Mucosa of rectum (tissue), 2 donors: Measurements from ENCODE around the gene CD3D.
A peak's percentile ranks its signal among the peaks of the same experiment; 100 is the strongest.
"Not testable (repeated sequence)": the region's sequence is repeated elsewhere in the genome, so short reads cannot be mapped to it uniquely, and the experiment has no call there.

ENCODE experiments used
- H3K27ac ChIP-seq, 2 donors: one replicate each; pipeline ENCODE4 v1.7.0; 2013; ENCODE audit warnings: inconsistent platforms in 2 of 2, low read depth in 2 of 2, low read length in 2 of 2
- H3K27me3 ChIP-seq, 2 donors: one replicate each; pipeline ENCODE4 v1.7.0; 2013; ENCODE audit warnings: low read length in 2 of 2; ENCODE audit not compliant: control insufficient read depth in 2 of 2, insufficient read depth in 2 of 2
- H3K36me3 ChIP-seq, 2 donors: one replicate each; pipeline ENCODE4 v1.7.0; 2013; ENCODE audit warnings: low read length in 2 of 2; ENCODE audit not compliant: control insufficient read depth in 2 of 2, insufficient read depth in 2 of 2
- H3K4me1 ChIP-seq, 2 donors: one replicate each; pipeline ENCODE4 v1.7.0; 2013; ENCODE audit warnings: low read length in 2 of 2, mild to moderate bottlenecking in 1 of 2; ENCODE audit not compliant: control insufficient read depth in 2 of 2, insufficient read depth in 2 of 2
- H3K4me3 ChIP-seq, 2 donors: one replicate each; pipeline ENCODE4 v1.7.0; 2013; ENCODE audit warnings: low read length in 2 of 2
- H3K9ac ChIP-seq, 2 donors: one replicate each; pipeline ENCODE4 v1.7.0; 2013; ENCODE audit warnings: low read length in 2 of 2, low read depth in 1 of 2, mild to moderate bottlenecking in 1 of 2
- H3K9me3 ChIP-seq, 2 donors: one replicate each; pipeline ENCODE4 v1.7.0; 2013; ENCODE audit warnings: low read length in 2 of 2; ENCODE audit not compliant: control insufficient read depth in 2 of 2
- donor health status: healthy.
- donor health status: Normal muscosa, but diverticular disease.

CD3D gene

GRCh38 chr11:118319337-118319707 lies 23.2 kb downstream of the CD3D start:
- Histone ChIP-seq H3K9ac (no peak overlapping the region), H3K4me3 (no peak overlapping the region), H3K27me3 (no peaks in the 10 kb centered on the region), H3K27ac (peak overlapping the region in 1 of 2 donors; percentile 27), H3K4me1 (peaks cover 38 to 63% of the 10 kb centered on the region in 2 donors), H3K9me3 (no peaks in the 10 kb centered on the region), H3K36me3 (no peaks in the 10 kb centered on the region)

DNA sequence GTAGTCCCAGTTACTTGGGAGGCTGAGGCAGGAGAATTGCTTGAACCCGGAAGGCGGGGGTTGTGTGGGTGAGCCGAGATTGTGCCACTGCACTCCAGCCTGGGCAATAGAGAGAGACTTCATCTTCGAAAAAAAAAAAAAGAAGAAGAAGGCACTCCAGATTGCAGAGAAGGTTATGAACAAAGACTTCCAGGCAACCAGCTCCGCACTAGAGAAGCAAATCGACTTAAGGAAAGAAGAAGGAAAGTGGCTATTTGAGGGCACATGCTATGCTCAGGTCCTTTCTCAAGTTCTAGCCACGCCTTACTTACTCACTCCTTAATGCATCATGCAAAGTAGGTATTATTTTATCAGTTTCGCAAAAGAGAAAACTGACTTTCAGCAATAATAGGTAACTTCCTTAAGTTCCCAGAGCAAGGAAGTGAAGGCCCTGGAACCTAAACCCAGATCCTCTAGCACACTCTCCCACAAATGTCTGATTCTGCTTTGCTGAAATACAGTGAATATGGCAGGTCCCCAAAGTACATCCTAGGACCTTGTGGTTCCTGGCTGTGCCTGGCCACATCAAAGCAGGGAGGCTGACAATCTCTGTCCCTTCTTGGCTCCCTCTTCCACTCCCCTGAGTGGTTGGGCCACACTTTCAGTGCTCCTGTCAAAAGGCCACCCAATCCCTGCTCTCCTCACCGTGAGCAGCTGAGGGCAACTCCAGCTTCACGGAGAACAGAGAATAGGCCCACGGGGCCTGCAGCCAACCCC lies 23.7 kb downstream of the CD3D start:
- H3K9ac ChIP-seq, result no peak overlapping the region

GRCh38 chr11:118318124-118318523 lies 24.4 kb downstream of the CD3D start:
- Histone ChIP-seq H3K4me1 (peaks cover 38 to 66% of the 10 kb centered on the region in 2 donors), H3K27me3 (no peaks in the 10 kb centered on the region), H3K4me3 (no peak overlapping the region), H3K36me3 (no peaks in the 10 kb centered on the region), H3K27ac (no peak overlapping the region), H3K9ac (no peak overlapping the region), H3K9me3 (no peaks in the 10 kb centered on the region)

More for the DNA sequence above, 23.7 kb downstream of the CD3D start:
- peaks cover 38 to 66% of the 10 kb centered on the region in 2 donors for H3K4me1 ChIP-seq
- H3K9me3 ChIP-seq, result no peaks in the 10 kb centered on the region
- no peak overlapping the region for H3K4me3 ChIP-seq
- H3K27ac ChIP-seq, result peak overlapping the region in 1 of 2 donors; percentile 27
- no peaks in the 10 kb centered on the region for H3K27me3 ChIP-seq
- H3K36me3 ChIP-seq, result no peaks in the 10 kb centered on the region

GRCh38 chr11:118314988-118315411 lies 27.5 kb downstream of the CD3D start:
- Histone ChIP-seq H3K4me1 (peaks cover 32 to 51% of the 10 kb centered on the region in 2 donors), H3K4me3 (peak overlapping the region; percentile 28 to 39), H3K9me3 (no peaks in the 10 kb centered on the region), H3K27ac (peak overlapping the region; percentile 65 to 77), H3K36me3 (no peaks in the 10 kb centered on the region), H3K9ac (peak overlapping the region in 1 of 2 donors; percentile 44), H3K27me3 (no peaks in the 10 kb centered on the region)

DNA sequence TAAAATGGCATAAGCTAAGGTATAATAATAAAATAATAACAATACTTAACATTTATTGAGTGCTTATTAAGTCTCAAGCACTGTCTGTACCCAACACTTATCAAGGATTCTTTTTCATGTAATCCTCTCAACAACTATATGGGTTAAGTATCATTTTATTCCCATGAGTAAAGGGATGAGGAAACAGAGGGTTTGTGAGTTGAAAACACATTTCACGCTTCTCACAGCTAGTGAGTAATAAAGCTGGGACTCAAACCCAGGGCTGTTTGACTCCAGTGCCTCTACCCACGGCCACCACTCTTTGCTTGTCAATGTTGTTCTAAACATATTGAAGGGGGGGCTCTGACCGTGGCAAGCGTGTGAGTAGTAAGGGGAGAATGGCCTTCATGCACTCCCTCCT lies 29.3 kb downstream of the CD3D start:
- H3K9me3 ChIP-seq, result no peaks in the 10 kb centered on the region
- H3K27me3 ChIP-seq, result no peaks in the 10 kb centered on the region
- H3K36me3 ChIP-seq, result no peaks in the 10 kb centered on the region
- peaks cover 24 to 37% of the 10 kb centered on the region in 2 donors for H3K4me1 ChIP-seq
- no peak overlapping the region for H3K9ac ChIP-seq
- H3K4me3 ChIP-seq, result no peak overlapping the region
- H3K27ac ChIP-seq, result no peak overlapping the region

GRCh38 chr11:118312328-118312727 lies 30.2 kb downstream of the CD3D start:
- Histone ChIP-seq H3K9ac (no peak overlapping the region), H3K27ac (no peak overlapping the region), H3K4me1 (peaks cover 24 to 35% of the 10 kb centered on the region in 2 donors), H3K36me3 (no peaks in the 10 kb centered on the region), H3K27me3 (no peaks in the 10 kb centered on the region), H3K4me3 (no peak overlapping the region), H3K9me3 (no peaks in the 10 kb centered on the region)

DNA sequence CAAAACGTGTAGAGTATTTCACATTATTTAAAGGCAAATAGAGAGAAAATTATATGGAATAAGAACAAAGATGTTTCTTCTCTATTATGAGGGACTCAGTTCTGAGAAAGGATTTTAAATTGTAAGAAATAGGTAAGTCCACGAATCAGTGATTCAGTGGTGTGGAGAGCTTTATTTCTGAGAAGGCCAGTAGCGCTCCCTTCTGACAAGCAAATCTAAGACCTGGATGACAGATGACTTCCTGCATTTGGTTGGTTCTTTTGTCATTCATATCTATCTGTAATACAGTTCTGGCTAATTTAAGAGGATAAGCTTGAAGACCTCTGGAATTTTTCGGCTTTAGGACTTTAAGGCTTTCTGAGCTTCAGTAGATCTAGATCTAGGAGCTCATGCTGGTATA lies 31.0 kb downstream of the CD3D start:
- Histone ChIP-seq H3K4me3 (no peak overlapping the region), H3K9me3 (no peaks in the 10 kb centered on the region), H3K36me3 (no peaks in the 10 kb centered on the region), H3K4me1 (peaks cover 16 to 27% of the 10 kb centered on the region in 2 donors), H3K27ac (no peak overlapping the region), H3K9ac (no peak overlapping the region), H3K27me3 (no peaks in the 10 kb centered on the region)

DNA sequence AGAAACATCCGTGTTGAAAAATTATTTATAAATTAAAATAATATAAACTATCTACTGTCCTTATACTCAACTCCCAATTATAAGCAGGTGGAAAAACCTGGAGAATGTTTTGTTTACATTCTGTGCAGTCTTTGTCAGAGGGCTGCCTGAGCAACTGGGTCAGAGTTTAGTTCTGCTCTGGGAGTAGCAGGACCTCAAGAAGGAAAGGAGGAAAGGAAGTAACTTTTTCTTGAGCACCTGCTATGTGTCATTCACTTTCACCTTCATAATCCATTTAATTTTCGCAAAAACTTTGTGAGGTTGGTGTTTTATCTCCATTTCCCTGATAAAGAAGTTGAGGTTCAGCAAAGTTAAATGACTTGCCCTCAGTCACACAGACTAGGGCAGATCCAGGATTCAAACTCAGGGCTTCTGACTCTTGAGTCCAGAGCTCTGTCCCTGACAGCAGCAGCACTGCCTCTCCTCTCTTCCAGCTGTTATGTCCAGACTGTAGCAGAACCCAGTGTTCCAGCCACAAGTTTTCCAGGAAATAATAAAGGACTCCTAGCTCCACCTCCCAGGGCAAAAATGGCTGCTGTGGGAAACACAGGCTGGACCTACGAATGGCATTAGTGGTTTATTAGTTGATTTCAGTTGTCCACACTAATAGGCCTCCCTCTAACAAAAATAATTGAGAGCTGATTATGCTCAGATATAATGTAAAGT lies 31.6 kb downstream of the CD3D start:
- peaks cover 10 to 22% of the 10 kb centered on the region in 2 donors for H3K4me1 ChIP-seq
- H3K9ac ChIP-seq, result peak overlapping the region in 1 of 2 donors; percentile 29
- no peak overlapping the region for H3K4me3 ChIP-seq
- peak overlapping the region; percentile 29 to 45 for H3K27ac ChIP-seq
- no peaks in the 10 kb centered on the region for H3K9me3 ChIP-seq
- H3K27me3 ChIP-seq, result no peaks in the 10 kb centered on the region
- H3K36me3 ChIP-seq, result no peaks in the 10 kb centered on the region

GRCh38 chr11:118310271-118310670 lies 32.2 kb downstream of the CD3D start:
- Histone ChIP-seq H3K9me3 (no peaks in the 10 kb centered on the region), H3K27me3 (no peaks in the 10 kb centered on the region), H3K4me1 (peaks cover 4 to 16% of the 10 kb centered on the region in 2 donors), H3K27ac (no peak overlapping the region), H3K9ac (no peak overlapping the region), H3K4me3 (no peak overlapping the region), H3K36me3 (no peaks in the 10 kb centered on the region)

- H3K9ac ChIP-seq, H3K36me3 ChIP-seq, H3K4me1 ChIP-seq, H3K27me3 ChIP-seq, H3K4me3 ChIP-seq, H3K27ac ChIP-seq, H3K9me3 ChIP-seq: not testable (repeated sequence)
These were observed 33.4 kb downstream of the CD3D start for GRCh38 chr11:118308995-118309528.
